Limb (tissue), 2 donors: ENCODE results near the gene UCHL5.

Source experiments
- DNase-seq, 2 donors: peaks; one replicate each; pipeline ENCODE4 v3.0.0-alpha.2; 2016; ENCODE audit errors: extremely low spot score in 2 of 2

UCHL5 gene

DNA sequence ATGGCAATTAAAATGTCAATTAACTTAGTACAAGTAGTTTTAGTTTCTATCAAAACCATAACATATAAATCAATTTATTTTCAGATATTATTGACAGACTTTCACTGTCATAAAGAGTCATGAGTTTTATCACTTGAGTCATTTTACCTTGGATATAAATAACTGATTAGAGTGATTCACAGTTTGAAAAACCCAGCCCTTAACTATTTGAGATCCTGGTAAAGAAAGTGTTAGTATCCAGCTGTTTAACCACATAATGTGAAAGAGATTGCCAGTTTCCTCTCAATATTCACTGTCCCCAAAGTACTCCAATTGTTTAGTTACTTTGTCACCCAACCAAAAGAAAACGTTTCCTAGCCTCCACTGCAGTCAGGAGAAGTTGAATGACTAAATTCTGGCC, 91.3 kb downstream of the UCHL5 start:
- no peak for DNase-seq

DNA sequence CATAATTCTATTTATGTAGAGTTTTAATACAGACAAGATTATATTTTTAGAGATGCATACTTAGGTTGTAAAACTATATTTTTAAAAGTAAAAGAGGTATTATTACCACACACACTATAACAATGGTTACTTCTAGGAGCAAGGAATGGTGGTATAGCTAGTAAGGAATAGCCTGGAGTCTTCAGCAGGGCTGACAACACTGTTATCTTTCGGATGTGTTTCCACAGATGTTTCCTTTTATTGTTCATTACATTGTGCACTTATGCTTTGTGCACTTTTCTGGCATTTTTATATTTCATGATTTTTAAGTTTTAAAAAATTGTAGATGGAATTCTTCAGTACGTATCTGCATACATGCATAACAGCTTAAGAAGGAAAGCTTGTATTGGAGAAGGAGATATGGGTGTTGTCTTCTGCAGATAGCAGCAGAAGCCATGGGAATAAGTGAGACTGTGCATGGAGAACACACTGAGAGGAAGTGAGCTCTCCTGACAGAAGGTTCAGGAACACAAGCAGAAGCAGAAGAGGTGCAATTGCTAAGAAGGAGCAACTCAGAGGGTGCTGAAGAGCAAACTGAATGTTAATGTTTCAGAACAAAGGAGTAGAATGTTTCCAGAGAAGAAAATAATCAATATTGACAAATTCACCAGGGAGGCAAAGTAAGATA, 91.8 kb downstream of the UCHL5 start:
- no peak for DNase-seq

DNA sequence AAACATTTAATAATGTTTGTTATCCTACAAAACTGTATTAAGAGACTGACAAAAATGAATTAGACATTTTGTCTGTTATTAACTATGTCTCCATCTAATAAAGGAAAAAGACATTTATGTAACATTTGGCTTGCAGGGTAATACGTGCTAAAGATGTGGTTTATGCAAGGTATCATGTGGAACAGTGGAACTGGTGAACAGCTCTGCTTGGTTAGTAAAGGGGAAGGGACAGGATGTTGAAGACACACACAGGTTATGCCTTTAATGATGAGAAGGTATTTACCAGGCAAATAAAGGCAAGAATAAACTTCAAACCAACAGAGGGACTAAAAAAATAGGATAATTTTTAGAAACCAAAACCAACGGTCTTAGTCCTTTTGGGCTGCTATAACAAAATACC, 93.1 kb downstream of the UCHL5 start:
- no peak for DNase-seq

DNA sequence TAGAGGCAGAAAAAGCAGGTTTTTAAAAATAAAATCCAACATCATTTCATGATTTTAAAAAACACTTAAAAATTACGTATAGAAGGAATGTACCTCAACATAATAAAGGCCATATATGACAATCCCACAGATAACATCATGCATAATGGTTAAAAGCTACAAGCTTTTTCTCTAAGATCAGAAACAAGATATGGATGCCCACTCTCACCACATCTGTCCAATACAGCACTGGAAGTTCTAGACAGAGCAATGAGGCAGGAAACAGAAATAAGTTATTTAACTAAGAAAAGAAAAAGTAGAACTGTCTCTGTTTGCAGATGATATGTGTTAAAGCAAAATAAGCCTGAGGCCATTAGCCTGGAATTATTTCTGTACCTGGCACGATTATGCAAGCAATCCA, 96.3 kb downstream of the UCHL5 start:
- no peak for DNase-seq
